GM12878 (cell line): ENCODE data around the gene TTC19. TPM values are rescaled to one million over a fixed set of nuclear protein-coding genes. Genes with fewer than 3 reads are reported as not detected.

ENCODE experiments used
- ATAC-seq: fragments of 200-7000 bp; cut with Tn5 transposase; 3 replicates; pipeline ENCODE4 v1.9.1; 2020; ENCODE audit warnings: mild to moderate bottlenecking, moderate library complexity
- BruUV-seq: library from RNA; stranded (reverse); fragments of 400-500 nt; replicated peaks from 2 replicates; lab custom pipeline; 2021; lab: Mats Ljungman, UMichigan
- CTCF ChIA-PET: fragments of 300-600 bp; sonication (Branson Sonifier 250); formaldehyde crosslinking; extraction: SDS; loops from one replicate; lab custom pipeline; 2021; ENCODE audit warnings: inconsistent platforms; lab: Yijun Ruan, JAX
- POLR2A ChIA-PET: fragments of 350-600 bp; formaldehyde crosslinking; extraction: SDS; loops from one replicate; lab custom pipeline; 2021; ENCODE audit warnings: inconsistent platforms; lab: Charles Lee
- RAD21 ChIA-PET: fragments of 300-600 bp; sonication (Branson Sonifier 250); formaldehyde crosslinking; loops from one replicate; lab custom pipeline; 2023; ENCODE audit warnings: antibody characterized with exemption; ENCODE audit not compliant: unreplicated experiment; lab: Charles Lee
- SMC1A ChIA-PET: fragments of 300-600 bp; sonication (Branson Sonifier 250); formaldehyde crosslinking; loops from one replicate; lab custom pipeline; 2023; ENCODE audit not compliant: unreplicated experiment, uncharacterized antibody; lab: Charles Lee
- DNase-seq: peaks from one replicate; pipeline ENCODE4 v3.0.0-alpha.2; 2011; ENCODE audit warnings: low read depth, low spot score
- FAIRE-seq: peaks from 3 replicates; lab custom pipeline; 2011; peaks lifted over from hg19 to GRCh38; lab: Jason Lieb, UNC
- H2AFZ ChIP-seq: 2 replicates; pipeline ENCODE4 v1.6.0; 2011; ENCODE audit warnings: low read depth, low read length, control low read depth; ENCODE audit not compliant: control insufficient read depth
- H3K27ac ChIP-seq: 2 replicates; pipeline ENCODE4 v1.5.1; 2011; ENCODE audit warnings: control low read depth; ENCODE audit not compliant: control insufficient read depth, insufficient read depth
- H3K27me3 ChIP-seq, 2 experiments: replicated peaks in 1 of 2; 2 replicates each; pipeline versions ENCODE4 v1.6.0 to v1.6.1; 2011; ENCODE audit warnings: low read length in 1 of 2; ENCODE audit not compliant: control insufficient read depth in 2 of 2, insufficient read depth in 2 of 2
- H3K36me3 ChIP-seq, 2 experiments: 2 replicates each; pipeline ENCODE4 v1.5.1; 2011; ENCODE audit warnings: low read length in 1 of 2; ENCODE audit not compliant: control insufficient read depth in 2 of 2, insufficient read depth in 2 of 2
- H3K4me1 ChIP-seq: 2 replicates; pipeline ENCODE4 v1.6.1; 2011; ENCODE audit warnings: mild to moderate bottlenecking, low read length, moderate library complexity, mixed read lengths; ENCODE audit not compliant: control insufficient read depth, insufficient read depth
- H3K4me2 ChIP-seq: 2 replicates; pipeline ENCODE4 v1.6.0; 2011; ENCODE audit warnings: control low read depth; ENCODE audit not compliant: control insufficient read depth, insufficient read depth
- H3K4me3 ChIP-seq: fragments of 200-600 bp; sonication (generic); 2 replicates; pipeline ENCODE4 v1.5.1; 2016
- H3K79me2 ChIP-seq: 2 replicates; pipeline ENCODE4 v1.6.0; 2011; ENCODE audit warnings: low read length; ENCODE audit not compliant: control insufficient read depth, insufficient read depth
- H3K9ac ChIP-seq: 2 replicates; pipeline ENCODE4 v1.8.0; 2011; ENCODE audit warnings: low read length, control low read depth, mixed read lengths; ENCODE audit not compliant: control insufficient read depth, insufficient read depth
- H3K9me3 ChIP-seq: replicated peaks from 3 replicates; pipeline ENCODE4 v1.5.1; 2011; ENCODE audit warnings: mild to moderate bottlenecking, low read length; ENCODE audit not compliant: control insufficient read depth, insufficient read depth
- H4K20me1 ChIP-seq: 2 replicates; pipeline ENCODE4 v1.6.0; 2011; ENCODE audit not compliant: control insufficient read depth, insufficient read depth
- BCL11A ChIP-seq: IDR thresholded peaks from 2 replicates; pipeline ENCODE4 v1.6.1; 2011; ENCODE audit warnings: low read depth, low read length
- CEBPZ ChIP-seq: fragments of 150-350 bp; IDR thresholded peaks from 2 replicates; pipeline ENCODE4 v1.6.1; 2016; ENCODE audit warnings: low read depth, low read length
- EED ChIP-seq: sonication (generic); IDR thresholded peaks from 2 replicates; pipeline ENCODE4 v1.6.1; 2016; ENCODE audit warnings: antibody characterized with exemption, low read depth
- EGR1 ChIP-seq, 2 experiments: IDR thresholded peaks; 1 replicate in 1 of 2; 2 replicates in 1 of 2; pipeline ENCODE4 v1.6.1; 2011 to 2012; ENCODE audit warnings: low read depth in 2 of 2, low read length in 2 of 2, borderline replicate concordance in 1 of 2, mild to moderate bottlenecking in 1 of 2, moderate library complexity in 1 of 2
- ETV6 ChIP-seq, 2 experiments: fragments of 450-650 bp in 1 of 2; IDR thresholded peaks in 1 of 2; conservative IDR thresholded peaks in 1 of 2; 2 replicates each; pipeline ENCODE4 v1.6.1; 2014; ENCODE audit warnings: antibody characterized with exemption in 1 of 2, borderline replicate concordance in 1 of 2, low read depth in 1 of 2, mild to moderate bottlenecking in 1 of 2, moderate library complexity in 1 of 2
- LARP7 ChIP-seq: fragments of 450-650 bp; IDR thresholded peaks from 2 replicates; pipeline ENCODE4 v1.6.1; 2017; ENCODE audit warnings: mild to moderate bottlenecking
- NFIC ChIP-seq: IDR thresholded peaks from 2 replicates; pipeline ENCODE4 v1.6.1; 2012; ENCODE audit warnings: low read depth, mild to moderate bottlenecking, inconsistent platforms, low read length, moderate library complexity
- RAD21 ChIP-seq: IDR thresholded peaks from 2 replicates; pipeline ENCODE4 v1.6.1; 2011; ENCODE audit warnings: mild to moderate bottlenecking, low read depth, low read length, moderate library complexity; ENCODE audit not compliant: insufficient read depth
- SRF ChIP-seq, 2 experiments: IDR thresholded peaks; 2 replicates each; pipeline ENCODE4 v1.6.1; 2011; ENCODE audit warnings: low read depth in 2 of 2, low read length in 2 of 2, mild to moderate bottlenecking in 1 of 2, moderate library complexity in 1 of 2
- TBL1XR1 ChIP-seq: IDR thresholded peaks from 2 replicates; pipeline ENCODE4 v1.6.1; 2012; ENCODE audit warnings: low read depth, low read length, improper control_type of control experiment
- whole genome bisulfite sequencing: methylation state at CpG from one replicate; pipeline ENCODE4 v1.1.6; 2016; ENCODE audit warnings: low lambda C conversion rate; ENCODE audit not compliant: insufficient replicate concordance, insufficient coverage; ENCODE audit errors: missing lambda C conversion rate; 5-methylcytosine and 5-hydroxymethylcytosine counted together
- in situ Hi-C: fragments of 300-500 bp; cut with MboI; formaldehyde crosslinking; loops from 9 replicates; pipeline ENCODE4 v1.14.3; 2018; ENCODE audit warnings: mixed read lengths
- intact Hi-C: fragments of 100-400 bp; cut with micrococcal nuclease; formaldehyde crosslinking; loops from one replicate; pipeline ENCODE4 v1.14.2; 2022; ENCODE audit not compliant: unreplicated experiment
- polyA plus RNA-seq, 11 experiments: library from polyadenylated mRNA; depleted of rRNA in 4 of 11; unstranded in 6 of 11; stranded (reverse) in 5 of 11; fragments of >200 nt; fragmentation: Nextera tagmentation in 4 of 11; fragmentation: Illumina TruSeq in 1 of 11; extraction: Ambion mirVana in 4 of 11; extraction: Trizol in 1 of 11; gene quantifications; 1 replicate in 1 of 11; 2 replicates in 10 of 11; pipeline versions ENCODE4 v1.2.1 to v1.2.3, GENCODE V29; 2011 to 2016; ENCODE audit warnings: inconsistent platforms in 2 of 11, missing spikeins in 2 of 11, low read depth in 1 of 11
- total RNA-seq, 4 experiments: library from RNA; depleted of rRNA in 3 of 4; stranded (reverse); fragments of >200 nt in 3 of 4; fragmentation: Illumina TruSeq in 1 of 4; extraction: Trizol in 1 of 4; gene quantifications; 2 replicates each; pipeline versions ENCODE4 v1.2.1 to v1.2.3, GENCODE V29; 2013 to 2021
- TF ChIP-seq, protein P1 (sequence below): IDR thresholded peaks from 2 replicates; pipeline ENCODE4 v1.6.1; 2012; ENCODE audit warnings: low read depth, low read length, improper control_type of control experiment
- TF ChIP-seq, protein P2 (sequence below): IDR thresholded peaks from 2 replicates; pipeline ENCODE4 v1.6.1; 2012; ENCODE audit warnings: low read depth, low read length, improper control_type of control experiment
- TF ChIP-seq, protein P3 (sequence below): fragments of 450-650 bp; IDR thresholded peaks from 2 replicates; pipeline ENCODE4 v1.6.1; 2014; ENCODE audit warnings: mild to moderate bottlenecking

TTC19 gene
- total and polyA plus RNA-seq, 10 of the 15 experiments (the other 5 are each of a cell fraction or from before 2014, with no cell fraction given), result 5.3 to 29.8 (median 20.1) TPM

- TF ChIP-seq EGR1 (IDR thresholded peaks at IDR 0.05; ENCODE audit: borderline replicate concordance in 1 of 2, low read depth in 2 of 2, low read length in 2 of 2), result no peak
- no peak for TF ChIP-seq NFIC
These were observed 31.8 kb upstream of the TTC19 start (continued) for GRCh38 chr17:15967706-15968399.

DNA sequence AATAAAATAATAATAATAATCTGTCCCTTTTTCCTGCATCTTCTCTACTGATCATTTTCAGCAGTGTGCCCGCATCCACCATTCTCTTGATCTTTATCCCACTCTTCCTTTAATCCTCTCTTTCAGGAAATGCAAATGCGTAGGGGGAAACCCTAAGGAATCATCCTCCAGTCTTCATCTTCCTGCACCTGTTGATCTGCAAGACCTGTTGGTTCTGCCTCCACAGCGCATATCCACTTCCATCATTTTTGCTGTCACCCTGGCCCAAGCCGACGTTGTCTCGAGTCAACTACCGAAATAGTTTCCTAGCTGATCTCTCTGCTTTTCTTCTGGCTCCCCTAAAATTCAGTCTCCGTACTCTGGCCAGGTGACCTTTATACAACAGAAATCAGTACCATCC is 30.2 kb upstream of the TTC19 start:
- no TSS peak for BruUV-seq
- SMC1A ChIA-PET, result interaction anchor here (1.3 kb wide), 1 partner anchor 13 kb away, joined by 3 read pairs; no protein-coding TSS in a partner anchor
- ATAC-seq, result no peak
- peaks cover 0 to 9% of the 10 kb centered on the region in 2 experiments; a peak in 2 of 4 replicates for H3K27me3 ChIP-seq
- no peaks in the 10 kb centered on the region for H3K9me3 ChIP-seq
- POLR2A ChIA-PET, result no interaction called here
- no peaks in the 10 kb centered on the region for H4K20me1 ChIP-seq
- WGBS, result 90% methylated on average over 8 of the region's 8 CpGs
- in situ Hi-C loops, result no loop called here
- H3K36me3 ChIP-seq, result no peaks in the 10 kb centered on the region
- H3K9ac ChIP-seq, result no peak overlapping the region
- H2AFZ ChIP-seq, result no peak overlapping the region
- H3K4me1 ChIP-seq, result no peaks in the 10 kb centered on the region
- no peak overlapping the region for H3K4me2 ChIP-seq
- TF ChIP-seq, protein P1, sequence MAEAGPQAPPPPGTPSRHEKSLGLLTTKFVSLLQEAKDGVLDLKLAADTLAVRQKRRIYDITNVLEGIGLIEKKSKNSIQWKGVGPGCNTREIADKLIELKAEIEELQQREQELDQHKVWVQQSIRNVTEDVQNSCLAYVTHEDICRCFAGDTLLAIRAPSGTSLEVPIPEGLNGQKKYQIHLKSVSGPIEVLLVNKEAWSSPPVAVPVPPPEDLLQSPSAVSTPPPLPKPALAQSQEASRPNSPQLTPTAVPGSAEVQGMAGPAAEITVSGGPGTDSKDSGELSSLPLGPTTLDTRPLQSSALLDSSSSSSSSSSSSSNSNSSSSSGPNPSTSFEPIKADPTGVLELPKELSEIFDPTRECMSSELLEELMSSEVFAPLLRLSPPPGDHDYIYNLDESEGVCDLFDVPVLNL, result no peak
- TF ChIP-seq, protein P2, sequence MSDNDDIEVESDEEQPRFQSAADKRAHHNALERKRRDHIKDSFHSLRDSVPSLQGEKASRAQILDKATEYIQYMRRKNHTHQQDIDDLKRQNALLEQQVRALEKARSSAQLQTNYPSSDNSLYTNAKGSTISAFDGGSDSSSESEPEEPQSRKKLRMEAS, result no peak
- TF ChIP-seq, protein P3, sequence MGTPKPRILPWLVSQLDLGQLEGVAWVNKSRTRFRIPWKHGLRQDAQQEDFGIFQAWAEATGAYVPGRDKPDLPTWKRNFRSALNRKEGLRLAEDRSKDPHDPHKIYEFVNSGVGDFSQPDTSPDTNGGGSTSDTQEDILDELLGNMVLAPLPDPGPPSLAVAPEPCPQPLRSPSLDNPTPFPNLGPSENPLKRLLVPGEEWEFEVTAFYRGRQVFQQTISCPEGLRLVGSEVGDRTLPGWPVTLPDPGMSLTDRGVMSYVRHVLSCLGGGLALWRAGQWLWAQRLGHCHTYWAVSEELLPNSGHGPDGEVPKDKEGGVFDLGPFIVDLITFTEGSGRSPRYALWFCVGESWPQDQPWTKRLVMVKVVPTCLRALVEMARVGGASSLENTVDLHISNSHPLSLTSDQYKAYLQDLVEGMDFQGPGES, result no peak
- TF ChIP-seq BCL11A (no peak), ETV6 (conservative IDR thresholded peaks at IDR 0.05 in 1 of 2, IDR thresholded peaks at IDR 0.05 in 1 of 2; ENCODE audit: borderline replicate concordance in 1 of 2, low read depth in 1 of 2) (no peak), EED (no peak), TBL1XR1 (no peak), CEBPZ (no peak), RAD21 (no peak), SRF (IDR thresholded peaks at IDR 0.05; ENCODE audit: low read depth in 2 of 2, low read length in 2 of 2) (no peak), LARP7 (no peak)
- TF ChIP-seq, all 136 proteins: peak for 0
- no peak overlapping the region for H3K27ac ChIP-seq
- no peaks in the 10 kb centered on the region for H3K79me2 ChIP-seq
- intact Hi-C loops, result no loop called here
- ChIA-PET RAD21 (no interaction called here), CTCF (interaction anchor here (0.9 kb wide), 1 partner anchor 30 kb away, joined by 3 read pairs; the partner anchor contains the start of genes TTC19 and ZSWIM7)
- no peak for DNase-seq
- no peak for FAIRE-seq
- no peak overlapping the region for H3K4me3 ChIP-seq
